ENCODE measurements around the gene DONSON. TPM values are rescaled to one million over a fixed set of nuclear protein-coding genes. Genes with fewer than 3 reads are reported as not detected.
A peak's percentile ranks its signal among the peaks of the same experiment; 100 is the strongest.
"Not testable (repeated sequence)": the region's sequence is repeated elsewhere in the genome, so short reads cannot be mapped to it uniquely, and the experiment has no call there.

The DONSON gene
- total and polyA plus RNA-seq, 2 experiments from 2014 or later, result 15.1 to 23.2 TPM

DNA sequence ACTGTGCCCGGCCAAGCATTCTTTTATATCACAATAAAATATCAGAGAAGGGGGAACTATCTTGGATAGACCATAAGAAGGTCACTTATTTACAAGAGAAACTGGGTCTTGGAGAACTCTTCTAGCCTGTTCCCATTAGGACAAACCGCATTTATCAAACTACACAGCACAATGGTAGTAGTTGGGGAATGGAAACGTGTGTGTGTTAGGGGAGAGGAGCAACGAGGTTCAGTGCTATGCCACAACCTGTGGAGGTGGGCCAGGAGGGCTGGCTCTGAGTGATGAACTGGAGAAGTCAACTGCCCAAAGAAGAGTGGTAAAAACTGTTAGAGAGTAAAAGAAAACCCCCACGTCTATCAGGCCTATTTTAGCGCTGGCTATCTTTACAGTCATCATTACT, 1.6 kb downstream of the DONSON start:
- Histone ChIP-seq H3K9me3 (ENCODE audit: low read depth) (no peaks in the 10 kb centered on the region), H3K4me1 (ENCODE audit: insufficient read depth) (peaks cover 9% of the 10 kb centered on the region), H4K20me1 (ENCODE audit: insufficient read depth, poor library complexity, severe bottlenecking) (no peaks in the 10 kb centered on the region), H3K36me3 (replicated peaks; ENCODE audit: insufficient read depth, low read depth) (no peaks in the 10 kb centered on the region), H3K27ac (no peak overlapping the region), H3K27me3 (no peaks in the 10 kb centered on the region), H2AFZ (no peak overlapping the region), H3K79me2 (peaks cover 34% of the 10 kb centered on the region), H3K4me2 (peak overlapping the region; percentile 86), H3K9me2 (replicated peaks; ENCODE audit: insufficient read depth) (no peaks in the 10 kb centered on the region), H3K4me3 (no peak overlapping the region)
- no peak for TF ChIP-seq EZH2phosphoT487 (IDR thresholded peaks at IDR 0.05; ENCODE audit: low read depth, severe bottlenecking, unreplicated experiment)
- TF ChIP-seq EZH2 (IDR thresholded peaks at IDR 0.05; ENCODE audit: borderline replicate concordance), result no peak
- TF ChIP-seq, protein P1, sequence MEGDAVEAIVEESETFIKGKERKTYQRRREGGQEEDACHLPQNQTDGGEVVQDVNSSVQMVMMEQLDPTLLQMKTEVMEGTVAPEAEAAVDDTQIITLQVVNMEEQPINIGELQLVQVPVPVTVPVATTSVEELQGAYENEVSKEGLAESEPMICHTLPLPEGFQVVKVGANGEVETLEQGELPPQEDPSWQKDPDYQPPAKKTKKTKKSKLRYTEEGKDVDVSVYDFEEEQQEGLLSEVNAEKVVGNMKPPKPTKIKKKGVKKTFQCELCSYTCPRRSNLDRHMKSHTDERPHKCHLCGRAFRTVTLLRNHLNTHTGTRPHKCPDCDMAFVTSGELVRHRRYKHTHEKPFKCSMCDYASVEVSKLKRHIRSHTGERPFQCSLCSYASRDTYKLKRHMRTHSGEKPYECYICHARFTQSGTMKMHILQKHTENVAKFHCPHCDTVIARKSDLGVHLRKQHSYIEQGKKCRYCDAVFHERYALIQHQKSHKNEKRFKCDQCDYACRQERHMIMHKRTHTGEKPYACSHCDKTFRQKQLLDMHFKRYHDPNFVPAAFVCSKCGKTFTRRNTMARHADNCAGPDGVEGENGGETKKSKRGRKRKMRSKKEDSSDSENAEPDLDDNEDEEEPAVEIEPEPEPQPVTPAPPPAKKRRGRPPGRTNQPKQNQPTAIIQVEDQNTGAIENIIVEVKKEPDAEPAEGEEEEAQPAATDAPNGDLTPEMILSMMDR (IDR thresholded peaks at IDR 0.05; ENCODE audit: poor library complexity), result no peak
- DNase-seq (ENCODE audit: low spot score), result no peak
- WGBS (ENCODE audit: low lambda C conversion rate, missing lambda C conversion rate), result 70% methylated on average over 6 of the region's 6 CpGs

DNA sequence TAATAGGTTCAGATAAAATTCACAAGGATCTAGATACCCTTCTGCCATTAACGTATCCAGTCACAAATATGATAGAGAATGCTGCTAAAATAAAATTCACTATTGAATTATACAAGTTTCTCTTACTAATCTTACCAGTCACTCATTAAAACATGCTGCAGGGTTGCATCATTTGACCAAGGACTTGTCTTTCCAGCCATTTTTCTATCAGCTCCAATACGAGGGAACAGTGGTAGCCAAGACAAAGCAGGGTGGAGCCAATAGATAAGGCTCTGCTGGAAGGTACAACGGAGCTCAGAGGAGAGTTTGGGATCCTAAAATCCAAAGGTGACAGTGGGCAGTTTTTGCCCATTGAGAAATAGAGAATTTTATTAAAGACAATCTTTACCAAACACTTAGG, 4.0 kb downstream of the DONSON start:
- no peak overlapping the region for H3K27ac ChIP-seq
- no peaks in the 10 kb centered on the region for H3K36me3 ChIP-seq (replicated peaks; ENCODE audit: insufficient read depth, low read depth)
- no peak overlapping the region for H3K4me3 ChIP-seq
- H3K4me2 ChIP-seq, result no peak overlapping the region
- no peaks in the 10 kb centered on the region for H4K20me1 ChIP-seq (ENCODE audit: insufficient read depth, poor library complexity, severe bottlenecking)
- no peak for TF ChIP-seq EZH2 (IDR thresholded peaks at IDR 0.05; ENCODE audit: borderline replicate concordance)
- H3K9me3 ChIP-seq (ENCODE audit: low read depth), result no peaks in the 10 kb centered on the region
- H2AFZ ChIP-seq, result no peak overlapping the region
- H3K4me1 ChIP-seq (ENCODE audit: insufficient read depth), result peaks cover 4% of the 10 kb centered on the region
- DNase-seq (ENCODE audit: low spot score), result no peak
- peaks cover 40% of the 10 kb centered on the region for H3K79me2 ChIP-seq
- WGBS (ENCODE audit: low lambda C conversion rate, missing lambda C conversion rate), result 75% methylated on average over 3 of the region's 3 CpGs
- H3K27me3 ChIP-seq, result no peaks in the 10 kb centered on the region
- H3K9me2 ChIP-seq (replicated peaks; ENCODE audit: insufficient read depth), result no peaks in the 10 kb centered on the region

DNA sequence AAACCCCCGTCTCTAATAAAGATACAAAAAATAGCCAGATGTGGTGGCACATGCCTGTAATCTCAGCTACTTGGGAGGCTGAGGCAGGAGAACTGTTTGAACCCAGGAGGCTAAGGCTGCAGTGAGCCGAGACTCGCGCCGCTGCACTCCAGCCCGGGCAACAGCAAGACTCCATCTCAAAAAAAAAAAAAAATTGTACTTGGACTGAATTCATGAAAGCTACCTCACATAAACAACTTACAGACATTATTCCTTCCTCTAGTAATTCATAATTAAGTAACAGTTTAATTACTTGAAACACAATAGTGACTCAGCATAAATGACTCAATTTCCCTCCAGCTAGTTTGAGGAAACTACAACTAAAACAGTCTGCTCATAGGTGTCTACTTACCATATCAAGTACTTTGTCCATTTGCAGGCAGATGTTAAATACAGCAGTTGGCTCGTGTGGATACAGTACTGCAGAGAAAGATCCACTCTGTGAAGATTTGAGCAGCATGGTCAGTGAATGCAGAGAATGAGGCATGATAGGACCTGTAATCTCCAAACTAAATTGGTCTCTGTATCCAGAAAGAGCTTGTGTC, 9.4 kb downstream of the DONSON start:
- TF ChIP-seq EZH2phosphoT487 (IDR thresholded peaks at IDR 0.05; ENCODE audit: low read depth, severe bottlenecking, unreplicated experiment), result no peak
- no peak for TF ChIP-seq EZH2 (IDR thresholded peaks at IDR 0.05; ENCODE audit: borderline replicate concordance)
- TF ChIP-seq, protein P1 (IDR thresholded peaks at IDR 0.05; ENCODE audit: poor library complexity), result no peak
- no peak for DNase-seq (ENCODE audit: low spot score)
- H2AFZ ChIP-seq, result no peak overlapping the region
- H3K9me3 ChIP-seq (ENCODE audit: low read depth), result no peaks in the 10 kb centered on the region
- WGBS (ENCODE audit: low lambda C conversion rate, missing lambda C conversion rate), result 92% methylated on average over 7 of the region's 7 CpGs
- H3K79me2 ChIP-seq, result peaks cover 11% of the 10 kb centered on the region
- H3K4me1 ChIP-seq (ENCODE audit: insufficient read depth), result peaks cover 6% of the 10 kb centered on the region
- H3K9me2 ChIP-seq (replicated peaks; ENCODE audit: insufficient read depth), result no peaks in the 10 kb centered on the region
- no peak overlapping the region for H3K4me3 ChIP-seq
- H4K20me1 ChIP-seq (ENCODE audit: insufficient read depth, poor library complexity, severe bottlenecking), result no peaks in the 10 kb centered on the region
- H3K36me3 ChIP-seq (replicated peaks; ENCODE audit: insufficient read depth, low read depth), result no peaks in the 10 kb centered on the region
- H3K27me3 ChIP-seq, result no peaks in the 10 kb centered on the region
- no peak overlapping the region for H3K4me2 ChIP-seq
- H3K27ac ChIP-seq, result peak overlapping the region; percentile 28

DNA sequence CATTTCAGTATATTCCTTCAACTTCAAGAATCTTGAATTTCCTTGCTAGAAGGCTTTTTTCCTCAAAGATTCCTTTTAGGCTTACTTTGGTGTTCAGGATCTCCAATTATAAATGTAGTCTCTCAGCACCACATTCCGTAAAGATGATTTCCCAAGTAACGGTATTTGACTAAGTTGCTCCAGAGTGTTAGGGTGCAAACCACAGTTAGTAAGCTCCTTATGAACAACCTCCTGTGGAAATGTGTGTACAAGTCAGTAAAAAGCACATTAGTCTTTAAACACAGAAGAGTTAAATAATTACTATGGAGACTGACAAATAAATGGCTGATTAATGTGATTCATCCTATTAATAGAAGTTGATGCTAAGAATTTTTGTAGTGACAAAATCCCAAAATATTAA, 10.3 kb downstream of the DONSON start:
- no peak overlapping the region for H3K4me2 ChIP-seq
- H3K27me3 ChIP-seq, result no peaks in the 10 kb centered on the region
- no peak for TF ChIP-seq EZH2phosphoT487 (IDR thresholded peaks at IDR 0.05; ENCODE audit: low read depth, severe bottlenecking, unreplicated experiment)
- TF ChIP-seq, protein P1 (IDR thresholded peaks at IDR 0.05; ENCODE audit: poor library complexity), result no peak
- no peak for TF ChIP-seq EZH2 (IDR thresholded peaks at IDR 0.05; ENCODE audit: borderline replicate concordance)
- peaks cover 11% of the 10 kb centered on the region for H3K79me2 ChIP-seq
- H2AFZ ChIP-seq, result no peak overlapping the region
- no peaks in the 10 kb centered on the region for H4K20me1 ChIP-seq (ENCODE audit: insufficient read depth, poor library complexity, severe bottlenecking)
- no peak overlapping the region for H3K27ac ChIP-seq
- H3K36me3 ChIP-seq (replicated peaks; ENCODE audit: insufficient read depth, low read depth), result no peaks in the 10 kb centered on the region
- H3K4me3 ChIP-seq, result no peak overlapping the region
- no peak for DNase-seq (ENCODE audit: low spot score)
- no peaks in the 10 kb centered on the region for H3K9me2 ChIP-seq (replicated peaks; ENCODE audit: insufficient read depth)
- peaks cover 6% of the 10 kb centered on the region for H3K4me1 ChIP-seq (ENCODE audit: insufficient read depth)
- WGBS (ENCODE audit: low lambda C conversion rate, missing lambda C conversion rate), result 86% methylated on average over 2 of the region's 2 CpGs
- H3K9me3 ChIP-seq (ENCODE audit: low read depth), result no peaks in the 10 kb centered on the region

DNA sequence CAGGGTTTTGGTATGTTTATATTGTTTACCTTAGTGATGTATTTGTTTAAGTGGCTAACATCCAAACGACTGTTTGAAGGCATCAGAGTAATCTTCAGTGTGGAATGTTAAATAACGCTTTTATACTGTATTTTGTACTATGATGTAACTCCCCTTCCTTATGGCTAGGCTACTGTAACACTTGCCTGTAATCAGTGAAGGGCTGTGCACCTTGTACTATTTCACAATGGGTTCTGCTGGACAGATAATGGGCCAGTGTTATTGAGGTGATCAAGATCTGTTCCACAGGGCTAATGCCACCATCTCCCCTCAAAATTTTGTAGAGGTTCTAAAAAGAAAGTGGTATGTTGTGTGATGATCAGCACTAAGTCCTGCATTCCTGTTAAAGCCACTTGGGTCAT, 11.7 kb downstream of the DONSON start:
- not testable (repeated sequence) for H3K27me3 ChIP-seq
- peak; percentile 19 for DNase-seq (ENCODE audit: low spot score)

More for the DNA sequence above, 11.7 kb downstream of the DONSON start:
- H3K4me3 ChIP-seq; H4K20me1 ChIP-seq (ENCODE audit: insufficient read depth, poor library complexity, severe bottlenecking); H3K4me2 ChIP-seq; H3K9me2 ChIP-seq (replicated peaks; ENCODE audit: insufficient read depth); H3K4me1 ChIP-seq (ENCODE audit: insufficient read depth); H3K36me3 ChIP-seq (replicated peaks; ENCODE audit: insufficient read depth, low read depth); H3K9me3 ChIP-seq (ENCODE audit: low read depth); H2AFZ ChIP-seq: not testable (repeated sequence)
- WGBS (ENCODE audit: low lambda C conversion rate, missing lambda C conversion rate), result 34% methylated on average over 2 of the region's 2 CpGs
- H3K79me2 ChIP-seq, result peaks cover 17% of the 10 kb centered on the region
- H3K27ac ChIP-seq, result peak overlapping the region; percentile 49

Data from hepatocyte (in vitro differentiated cells).